ENCODE measurements around the gene BSPRY.

BSPRY gene

DNA sequence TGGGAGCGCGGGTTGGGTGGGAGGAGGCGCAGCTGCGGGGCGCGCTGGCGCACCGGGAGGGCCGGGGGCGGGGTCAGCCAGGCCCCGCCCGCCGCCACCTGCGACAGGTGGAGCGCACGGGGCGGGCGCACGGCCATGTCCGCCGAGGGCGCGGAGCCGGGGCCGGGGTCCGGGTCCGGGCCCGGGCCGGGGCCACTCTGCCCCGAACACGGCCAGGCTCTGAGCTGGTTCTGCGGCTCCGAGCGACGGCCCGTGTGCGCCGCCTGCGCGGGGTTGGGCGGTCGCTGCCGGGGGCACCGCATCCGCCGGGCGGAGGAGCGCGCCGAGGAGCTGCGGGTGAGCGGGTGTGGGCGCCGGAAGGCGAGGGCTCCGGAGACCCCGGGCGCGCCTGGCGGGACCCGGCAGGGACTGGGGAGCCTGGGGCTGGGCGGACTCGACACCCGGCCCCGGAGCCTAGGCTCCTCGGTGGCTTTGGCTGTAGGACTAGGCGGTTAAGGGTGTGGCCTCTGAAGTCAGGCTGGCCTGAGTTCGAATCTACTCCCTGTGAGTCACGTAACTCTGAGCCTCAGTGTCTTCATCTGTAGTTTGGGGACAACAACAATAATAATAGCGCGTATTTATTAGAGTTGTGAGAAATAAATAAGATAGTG, at the start of gene BSPRY:
Gene BSPRY (plus strand): TSS at position 97 of the 650 bp plus-strand sequence. CDS start 39 bp downstream, at position 136.
- DNase-seq, result peak; percentile 56

DNA sequence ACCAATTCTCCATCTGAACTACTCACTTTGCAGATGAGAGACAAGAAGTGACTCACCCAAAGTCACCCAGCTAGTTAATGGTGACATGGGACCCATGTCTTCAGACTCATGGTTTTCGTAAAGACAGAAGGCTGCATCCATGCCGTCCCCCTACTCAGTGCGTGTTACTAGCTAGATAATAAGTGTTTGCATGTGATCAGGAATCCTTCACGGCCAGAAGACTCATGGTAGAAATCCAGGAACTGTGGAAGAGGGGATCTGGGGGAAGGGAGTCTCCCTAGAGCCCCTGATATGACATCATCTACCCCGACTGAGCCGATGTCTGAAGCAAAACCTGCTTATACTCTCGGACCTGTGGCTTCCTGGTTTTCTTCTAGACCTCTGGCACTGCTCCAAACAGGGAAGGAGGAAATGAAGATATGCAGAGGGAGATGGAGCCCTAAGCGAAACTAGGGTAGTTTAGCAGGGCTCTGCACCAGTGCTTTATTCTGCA, 49.5 kb upstream of the BSPRY start:
- peak; percentile 84 for DNase-seq

DNA sequence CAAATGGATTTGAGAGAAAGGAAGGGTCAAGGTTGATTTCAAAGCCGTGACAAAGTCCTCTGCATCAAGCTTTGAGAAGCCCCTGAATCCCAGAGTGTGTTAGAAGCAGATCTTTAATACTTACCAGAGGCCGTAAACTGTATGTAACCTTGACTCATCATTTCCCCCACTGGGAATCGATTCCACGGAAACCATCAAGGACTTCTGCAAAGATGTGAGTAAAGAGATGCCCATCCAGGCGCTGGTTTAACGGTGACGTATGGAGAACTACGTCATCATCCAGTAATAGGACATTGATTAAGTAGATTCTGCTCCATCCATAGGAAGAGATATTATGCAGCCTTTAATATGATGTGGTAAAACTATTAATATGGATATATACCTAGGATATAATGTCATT, 47.8 kb upstream of the BSPRY start:
- no peak for DNase-seq

DNA sequence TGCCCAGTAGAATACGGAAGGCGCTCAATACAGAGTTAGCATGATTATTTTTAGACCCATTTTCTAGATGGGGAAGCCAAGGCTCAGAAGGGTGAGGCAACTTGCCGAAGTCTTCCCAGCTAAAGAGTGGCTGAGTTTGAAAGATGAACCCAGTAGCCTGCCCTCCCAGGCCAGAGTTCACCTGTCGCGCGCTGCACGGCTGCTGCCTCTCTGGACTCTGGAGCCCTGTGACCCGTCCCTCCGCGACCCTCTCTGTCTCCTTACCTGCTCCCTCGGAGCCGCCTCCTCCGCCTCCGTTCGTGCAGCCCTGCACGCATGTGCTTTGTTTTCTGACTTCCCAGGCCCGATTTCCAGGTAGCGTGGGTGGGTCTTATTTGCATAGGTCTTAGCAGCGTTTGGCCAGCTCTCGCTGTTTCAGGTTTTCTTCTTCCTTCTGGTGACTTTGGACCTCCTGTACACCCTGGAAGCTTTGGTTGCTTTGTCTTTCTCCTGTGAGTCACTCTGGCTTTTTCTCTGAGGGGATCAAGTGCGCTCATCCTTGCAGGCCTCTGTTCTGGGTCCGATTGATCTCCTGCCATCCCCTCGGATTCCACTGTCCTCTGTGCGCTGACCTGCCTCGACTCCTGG, 46.4 kb upstream of the BSPRY start, which contains the start of gene RNF183:
Gene RNF183 (minus strand): TSS at position 585 of the 627 bp plus-strand sequence. CDS start 5,192 bp downstream, outside the sequence.
- DNase-seq, result no peak

DNA sequence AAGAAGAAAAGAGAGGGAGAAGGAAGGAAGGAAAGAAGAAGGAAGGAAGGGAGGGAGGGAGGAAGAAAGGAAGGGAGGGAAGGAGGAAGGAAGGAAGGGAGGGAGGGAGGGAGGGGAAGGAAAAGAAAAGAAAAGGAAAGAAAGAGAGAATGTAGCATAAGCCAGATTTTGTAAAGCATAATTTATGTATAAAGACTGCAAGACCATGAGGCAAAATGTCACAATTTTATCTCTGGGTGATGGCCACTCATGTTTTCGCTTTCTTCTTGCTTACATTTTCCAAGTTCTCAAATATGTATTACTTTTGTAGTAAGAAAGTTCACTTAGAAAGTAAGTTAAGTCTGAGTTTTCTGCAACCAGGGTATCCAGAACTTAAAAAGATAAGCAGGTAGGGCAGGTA, 42.8 kb upstream of the BSPRY start:
- DNase-seq, result no peak

DNA sequence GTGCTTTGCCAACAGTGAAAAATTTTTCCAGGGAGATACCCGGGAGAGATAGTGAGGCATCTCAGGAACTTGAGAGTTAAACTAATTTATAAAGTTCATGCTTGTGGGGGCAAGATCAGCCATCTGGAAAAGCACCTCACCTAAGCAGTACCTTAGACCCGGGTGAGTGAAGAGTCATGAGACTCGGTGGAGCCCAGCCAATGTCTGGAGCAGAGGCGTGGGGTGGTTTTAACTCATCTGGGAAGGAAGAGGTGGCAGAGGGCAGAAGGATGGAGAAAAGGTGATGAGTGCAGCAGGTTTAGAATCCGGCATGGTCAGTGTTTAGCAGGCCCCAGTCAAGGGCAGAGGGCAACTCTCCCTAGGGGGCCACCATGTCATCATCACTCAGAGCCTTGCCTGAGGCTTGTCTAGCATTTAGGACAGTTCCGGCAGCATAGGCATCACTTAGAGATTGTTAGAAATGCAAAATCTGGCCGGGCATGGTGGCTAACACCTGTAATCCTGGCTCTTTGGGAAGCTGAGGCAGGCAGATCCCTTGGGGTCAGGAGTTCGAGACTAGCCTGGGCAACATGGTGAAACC, 41.9 kb upstream of the BSPRY start:
- no peak for DNase-seq

DNA sequence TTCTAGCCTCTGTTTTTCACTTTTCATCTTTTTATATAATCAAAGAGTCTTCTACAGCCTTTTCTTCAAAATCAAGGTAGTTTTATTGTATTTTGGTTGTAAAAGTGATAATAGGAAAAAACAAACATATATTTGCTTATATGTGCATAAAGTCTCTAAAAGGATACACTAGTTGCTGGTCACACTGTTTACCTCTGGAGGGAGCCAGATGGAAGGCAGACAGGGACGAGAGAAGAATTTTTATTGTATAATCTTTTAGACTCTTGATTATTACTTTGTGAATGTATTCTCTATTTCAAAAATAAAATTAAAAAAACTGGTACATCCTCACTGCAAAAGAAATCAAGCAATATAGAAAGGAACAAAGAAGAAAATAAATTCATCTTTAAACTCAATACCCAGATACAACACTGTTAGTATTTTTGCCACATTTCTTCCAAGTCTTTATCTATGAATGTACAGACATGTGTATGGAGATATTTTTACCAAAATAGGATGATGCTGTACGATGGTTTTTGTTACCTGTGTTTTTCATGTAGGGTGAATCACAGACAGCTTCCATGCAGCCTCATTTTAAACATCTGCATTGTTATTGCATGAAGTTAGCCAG, 40.0 kb upstream of the BSPRY start:
- DNase-seq, result peak; percentile 71

DNA sequence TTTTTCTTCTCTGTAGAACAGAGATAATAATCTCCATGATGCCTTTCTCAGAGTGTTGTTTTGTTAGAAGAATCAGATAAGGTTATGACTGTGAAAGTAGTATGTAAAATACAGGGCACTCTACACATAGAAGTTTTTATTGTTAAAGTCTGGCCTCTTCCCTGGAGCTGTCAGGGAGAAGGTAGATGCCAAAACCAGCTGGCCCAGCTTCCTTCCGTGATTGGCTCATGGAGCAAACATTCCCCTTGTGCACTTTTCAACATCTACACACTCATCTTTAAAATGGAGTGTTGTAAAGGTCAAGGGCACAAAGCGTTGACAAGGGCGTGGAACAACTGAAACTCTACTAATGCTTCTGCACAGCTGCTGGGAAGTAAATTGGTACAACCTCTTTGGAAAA, 38.8 kb upstream of the BSPRY start:
- DNase-seq, result no peak

DNA sequence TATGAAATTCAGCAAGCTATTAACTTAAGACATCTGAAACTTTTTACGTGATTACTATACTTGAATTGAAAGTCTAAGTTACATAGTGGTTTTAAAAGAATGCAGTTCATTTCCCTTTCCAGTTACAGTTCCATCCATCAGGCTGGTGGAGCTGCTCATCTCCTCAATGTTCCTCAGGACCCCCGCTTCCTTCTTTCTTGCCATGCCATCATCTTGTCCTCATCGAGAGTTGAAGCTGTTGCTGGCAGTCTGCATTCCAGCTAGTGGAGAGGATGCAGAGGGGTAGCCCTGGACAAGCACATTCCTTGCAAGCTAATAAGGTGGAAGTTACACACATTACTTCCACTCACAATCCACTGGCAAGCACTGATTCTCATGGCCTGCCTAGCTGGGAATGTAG, 37.4 kb upstream of the BSPRY start:
- DNase-seq, result no peak

DNA sequence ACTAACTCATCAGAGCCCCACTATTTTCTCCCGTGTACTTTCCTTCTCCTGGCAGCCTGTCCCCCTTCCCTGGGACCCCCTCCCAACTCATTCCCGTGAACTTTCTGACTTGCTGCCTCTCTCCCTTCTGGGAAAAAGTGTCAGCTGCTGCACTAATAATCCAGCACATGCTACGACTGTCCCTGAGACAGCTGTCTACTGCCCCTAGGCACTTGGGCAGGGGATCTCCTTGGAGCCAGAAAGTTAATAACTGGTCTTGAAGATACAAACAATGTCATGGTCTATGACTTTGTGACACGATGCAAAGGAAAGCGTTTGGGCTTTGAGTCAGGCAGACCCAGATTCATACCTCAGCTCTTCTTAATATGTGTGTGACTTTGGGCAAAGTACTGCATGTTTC, 36.1 kb upstream of the BSPRY start:
- DNase-seq, result no peak

DNA sequence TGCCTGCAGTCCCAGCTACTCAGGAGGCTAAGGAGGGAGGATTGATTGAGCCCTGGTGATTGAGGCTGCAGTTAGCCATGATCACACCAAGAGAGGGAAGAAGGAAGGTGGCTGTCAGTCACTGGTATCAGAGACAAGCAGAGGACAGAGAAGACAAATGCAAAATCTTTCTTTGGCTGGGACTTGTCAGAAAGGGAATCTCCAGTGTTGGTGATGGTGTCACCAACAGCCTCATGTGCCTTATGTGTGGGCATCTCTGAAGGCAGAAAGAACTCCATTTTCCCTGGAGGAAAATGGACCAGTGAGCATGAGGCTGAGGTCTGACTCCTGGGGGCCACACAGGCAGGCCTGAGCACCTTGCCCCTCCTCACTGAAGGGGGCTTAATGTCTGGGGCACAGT, 34.1 kb upstream of the BSPRY start:
- no peak for DNase-seq

DNA sequence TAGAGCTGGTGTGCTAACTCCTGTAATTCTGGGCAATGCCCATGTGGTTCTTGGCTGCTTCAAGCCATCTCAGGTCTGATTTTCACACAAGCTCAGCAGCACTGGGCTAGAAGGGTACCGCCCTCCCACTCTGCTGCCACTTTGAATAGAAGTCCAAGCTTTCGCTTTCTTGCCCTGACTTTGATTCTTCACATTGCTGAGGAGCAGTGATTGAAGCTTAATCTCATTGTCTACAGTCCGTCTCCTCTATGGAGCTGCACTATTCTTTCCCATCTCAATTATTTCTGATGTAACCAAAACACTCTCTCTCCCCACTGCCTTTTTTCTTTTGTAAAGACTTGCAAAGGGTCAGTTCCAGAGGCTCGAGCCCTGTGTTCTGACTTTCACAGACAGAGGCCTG, 33.3 kb upstream of the BSPRY start:
- no peak for DNase-seq

DNA sequence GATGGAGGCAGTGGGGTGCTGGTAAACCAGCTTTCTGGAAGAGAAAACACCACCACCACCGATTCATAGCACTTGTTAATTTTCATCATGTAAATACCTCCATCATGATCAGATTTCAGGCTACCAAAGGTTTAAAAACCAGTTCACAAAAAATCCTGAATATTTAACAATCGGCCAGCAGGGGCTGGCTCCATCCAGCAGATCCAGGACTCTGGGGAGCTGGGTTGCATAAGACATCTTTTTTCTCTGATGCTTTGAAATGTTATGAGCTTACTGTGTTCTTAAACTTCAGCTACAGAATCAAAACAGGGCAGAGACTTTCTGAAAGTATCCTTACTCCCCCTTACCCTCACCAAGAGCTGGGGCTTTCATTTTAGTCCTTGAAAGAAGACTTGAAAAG, 31.6 kb upstream of the BSPRY start:
- DNase-seq, result no peak

DNA sequence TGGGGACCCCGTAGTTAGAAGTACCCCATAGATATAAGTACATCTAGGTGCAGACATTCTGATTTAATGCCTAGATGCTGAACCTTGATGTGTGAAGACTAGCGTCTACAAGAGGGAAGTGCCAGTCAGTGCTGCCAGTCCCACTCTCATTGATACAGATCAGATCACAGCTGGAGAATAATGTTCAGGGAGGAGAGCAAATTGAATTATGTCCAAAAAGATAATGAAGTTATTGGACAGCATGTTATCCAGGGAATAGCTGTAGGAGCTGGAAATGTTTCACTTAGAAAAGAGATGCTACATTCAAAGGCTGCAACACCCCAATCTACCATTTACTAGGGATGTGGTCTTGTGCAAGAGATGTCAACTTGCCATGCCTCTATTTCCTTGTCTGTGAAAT, 30.3 kb upstream of the BSPRY start:
- DNase-seq, result no peak

DNA sequence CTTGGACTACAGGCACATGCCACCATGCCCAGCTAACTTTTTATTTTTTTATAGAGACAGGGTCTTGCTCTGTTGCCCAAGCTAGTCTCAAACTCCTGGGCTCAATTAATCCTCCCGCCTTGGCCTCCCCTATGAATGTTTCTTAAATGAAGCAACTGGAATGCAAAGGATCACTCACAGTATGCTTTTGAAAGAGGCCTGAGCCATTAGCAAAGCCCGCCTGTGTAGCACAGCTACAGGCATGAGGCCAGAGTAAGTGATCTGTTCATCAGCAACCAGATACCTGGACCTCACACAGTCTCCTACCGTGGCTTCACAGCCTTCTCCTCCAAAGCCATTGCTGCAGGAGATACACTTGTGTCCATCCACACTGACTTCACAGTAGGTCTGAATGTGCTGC, 29.3 kb upstream of the BSPRY start:
- DNase-seq, result no peak

DNA sequence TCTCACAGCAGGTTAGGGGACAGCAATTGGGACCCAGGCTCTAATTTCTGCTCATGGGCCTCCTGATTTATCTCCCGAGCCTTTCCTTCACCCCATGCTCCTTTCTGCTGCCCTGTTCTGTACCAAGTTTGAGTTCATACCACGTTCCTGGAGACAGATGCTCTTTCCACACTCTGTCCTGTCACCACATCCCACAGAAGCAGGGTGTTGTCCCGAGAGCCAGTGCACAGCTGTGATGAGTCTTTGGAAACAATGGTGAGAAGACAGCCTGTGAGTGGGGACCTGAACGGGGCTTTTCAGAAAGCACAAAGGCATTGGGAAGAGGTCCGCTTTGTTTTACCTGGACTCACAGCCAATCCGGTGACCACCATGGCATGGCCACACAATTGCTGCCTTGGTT, 26.7 kb upstream of the BSPRY start:
- DNase-seq, result no peak

DNA sequence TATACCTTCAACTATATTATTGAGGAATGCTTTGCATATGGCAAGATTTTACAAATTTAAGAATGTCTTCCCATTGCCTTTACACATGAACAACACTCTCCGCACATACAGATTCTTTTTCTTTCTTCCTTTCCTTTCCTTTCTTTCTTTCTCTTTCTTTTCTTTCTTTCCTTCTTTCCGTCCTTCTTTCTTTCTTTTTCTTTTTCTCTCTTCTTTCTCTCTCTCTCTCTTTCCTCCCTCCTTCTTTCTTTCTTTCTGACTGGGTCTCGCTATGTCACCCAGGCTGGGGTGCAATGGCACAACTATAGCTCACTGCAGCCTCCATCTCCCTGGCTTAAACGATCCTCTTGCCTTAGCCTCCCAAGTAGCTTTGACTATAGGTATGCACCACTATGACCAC, 23.1 kb upstream of the BSPRY start:
- no peak for DNase-seq

DNA sequence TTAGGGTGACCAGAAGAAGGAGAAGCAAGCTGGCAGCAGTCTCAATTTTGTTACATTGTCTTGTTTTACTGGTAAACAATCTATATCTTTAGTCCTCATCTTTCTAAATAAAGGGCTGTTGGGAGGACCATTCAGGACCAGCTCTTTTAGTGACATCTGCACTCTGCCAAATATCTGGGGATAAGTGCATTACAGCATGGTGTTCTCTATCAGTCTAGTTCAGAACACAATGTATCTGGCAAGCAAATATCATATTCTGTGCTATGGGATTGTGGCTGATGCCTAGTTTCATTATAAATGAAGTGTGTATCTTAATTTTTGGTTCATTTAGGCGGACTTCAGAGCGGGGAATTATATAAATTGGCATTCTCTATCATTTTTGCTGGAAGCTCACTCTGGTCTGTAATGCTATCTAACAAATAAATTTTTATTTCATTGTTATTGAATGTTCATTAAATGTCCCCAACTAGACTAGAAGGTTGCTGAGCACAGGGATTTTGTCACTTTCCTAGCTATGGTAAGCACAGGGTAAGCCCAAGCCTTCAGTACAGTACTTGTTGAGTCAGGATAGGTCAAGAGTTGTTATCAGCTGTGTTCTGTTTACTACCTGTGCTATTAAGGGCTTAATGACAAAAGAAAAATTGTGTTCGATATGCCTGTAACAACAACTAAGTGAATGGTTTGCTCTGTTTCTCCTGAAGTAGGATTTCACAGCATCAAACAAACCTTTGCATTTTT, 21.1 kb upstream of the BSPRY start:
- DNase-seq, result no peak

DNA sequence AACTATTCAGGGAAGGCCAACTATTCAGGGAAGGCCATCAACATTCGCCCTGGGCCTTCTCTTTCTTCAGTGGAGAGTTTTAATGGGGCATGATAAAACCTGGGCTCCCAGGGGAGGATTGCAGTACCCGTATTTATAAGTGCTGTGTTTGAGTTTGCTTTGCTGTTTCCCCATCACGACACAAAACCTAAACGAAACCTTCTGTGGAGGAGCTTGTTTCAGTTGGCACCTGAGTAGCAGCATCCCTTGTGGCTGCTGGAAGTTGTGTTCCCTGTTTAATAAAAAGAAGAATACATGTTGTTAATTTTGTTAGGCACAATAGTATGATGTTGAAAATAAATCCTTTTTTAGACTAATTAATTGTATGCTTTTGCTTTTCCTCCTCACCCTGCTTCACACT, 17.6 kb upstream of the BSPRY start:
- no peak for DNase-seq

DNA sequence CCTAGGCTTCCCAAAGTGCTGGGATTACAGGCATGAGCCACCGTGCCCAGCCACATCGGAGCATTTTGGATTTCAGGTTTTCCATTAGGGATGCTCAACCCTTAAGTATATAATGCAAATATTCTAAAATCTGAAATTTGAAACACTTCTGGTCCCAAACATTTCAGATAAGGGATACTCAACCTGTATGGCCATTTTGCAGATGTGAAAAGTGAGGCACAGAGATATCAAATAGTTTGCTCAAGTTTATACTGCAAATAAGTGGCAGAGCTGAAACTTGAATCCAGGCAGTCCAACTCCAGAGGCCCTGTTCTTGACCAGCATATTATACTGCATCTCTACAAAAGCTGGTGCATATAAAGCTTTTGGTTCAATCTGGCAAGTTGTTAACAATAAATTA, 11.6 kb upstream of the BSPRY start:
- no peak for DNase-seq

DNA sequence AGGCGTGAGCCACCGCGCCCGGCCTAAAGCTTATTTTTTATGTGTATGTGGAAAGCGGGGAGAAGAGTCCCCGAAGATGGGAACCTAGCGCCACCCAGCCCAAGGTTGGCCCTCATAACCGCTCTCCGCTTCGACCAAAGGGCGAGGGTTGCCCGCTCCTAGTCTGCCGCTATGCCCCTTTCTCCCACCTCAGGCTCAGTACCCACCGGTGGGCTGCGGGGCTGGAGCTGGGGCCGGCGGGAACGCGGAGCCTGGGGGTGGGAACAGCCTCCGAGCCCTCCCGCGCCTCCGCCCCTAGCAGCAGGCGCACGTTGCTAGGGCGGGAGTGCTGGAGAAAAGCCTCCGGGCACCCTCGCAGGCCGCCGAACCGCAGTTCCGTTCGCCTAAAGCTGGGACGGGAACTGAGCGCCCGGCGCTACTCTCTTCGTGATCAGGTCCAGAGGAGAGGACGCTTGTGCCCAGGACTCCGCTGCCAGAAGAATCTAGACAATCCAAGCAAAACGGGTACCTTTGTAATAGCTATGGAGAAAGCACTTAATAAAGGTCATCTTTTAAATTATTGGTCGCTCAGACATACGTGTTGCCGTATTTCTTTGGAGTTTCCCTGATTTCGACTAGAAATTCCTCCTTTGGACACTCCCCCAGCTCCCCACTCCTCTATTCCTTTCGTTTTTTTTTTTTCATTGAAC, 9.2 kb upstream of the BSPRY start, which contains the start of gene WDR31:
Gene WDR31 (minus strand): TSS at position 265 of the 689 bp plus-strand sequence. CDS start 8,253 bp downstream, outside the sequence.
- DNase-seq, result peak; percentile 80

DNA sequence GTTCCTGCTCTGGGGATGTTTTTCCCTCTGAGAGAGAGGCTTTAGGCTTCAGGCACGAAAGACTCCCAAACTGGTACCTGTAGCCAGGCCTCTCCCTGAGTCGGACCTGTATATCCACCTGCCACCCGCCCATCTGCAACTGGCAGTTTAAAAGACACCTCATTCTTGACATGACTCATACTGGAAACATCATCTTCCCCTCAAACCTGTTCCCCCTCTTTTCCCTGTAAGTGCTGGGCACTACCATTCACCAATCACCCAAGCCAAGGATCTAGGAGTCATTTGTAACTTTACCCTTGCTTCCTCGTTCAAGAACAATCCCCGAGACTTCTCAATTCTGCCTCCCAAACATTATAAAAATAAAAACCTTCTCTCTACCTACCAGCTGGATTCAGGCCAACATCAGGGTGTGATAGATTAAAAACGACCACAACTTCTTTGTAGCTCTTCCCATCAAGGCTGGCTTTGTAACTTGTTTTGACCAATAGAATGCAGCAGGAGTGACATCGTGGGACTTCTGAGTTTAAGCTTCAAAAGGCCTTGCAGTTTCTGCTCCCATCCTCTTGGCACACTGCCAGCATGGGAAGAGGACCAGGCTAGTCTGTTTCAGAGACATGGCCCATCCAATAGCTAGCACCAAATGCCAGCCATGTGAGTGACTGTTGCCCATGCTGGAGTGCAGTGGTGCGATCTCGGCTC, 7.5 kb upstream of the BSPRY start:
- DNase-seq, result peak; percentile 43

Data from NCI-H510A treated with DMSO at 0.1 percent for 48 hours (cell line).